SKM-1 (cell line): Measurements from ENCODE around the gene ANXA6.
"Not testable (repeated sequence)": the region's sequence is repeated elsewhere in the genome, so short reads cannot be mapped to it uniquely, and the experiment has no call there.

ENCODE experiments used
- DNase-seq: peaks from one replicate; lab custom pipeline; 2025; ENCODE audit not compliant: unreplicated experiment; lab: John Stamatoyannopoulos, UW

Gene ANXA6

DNA sequence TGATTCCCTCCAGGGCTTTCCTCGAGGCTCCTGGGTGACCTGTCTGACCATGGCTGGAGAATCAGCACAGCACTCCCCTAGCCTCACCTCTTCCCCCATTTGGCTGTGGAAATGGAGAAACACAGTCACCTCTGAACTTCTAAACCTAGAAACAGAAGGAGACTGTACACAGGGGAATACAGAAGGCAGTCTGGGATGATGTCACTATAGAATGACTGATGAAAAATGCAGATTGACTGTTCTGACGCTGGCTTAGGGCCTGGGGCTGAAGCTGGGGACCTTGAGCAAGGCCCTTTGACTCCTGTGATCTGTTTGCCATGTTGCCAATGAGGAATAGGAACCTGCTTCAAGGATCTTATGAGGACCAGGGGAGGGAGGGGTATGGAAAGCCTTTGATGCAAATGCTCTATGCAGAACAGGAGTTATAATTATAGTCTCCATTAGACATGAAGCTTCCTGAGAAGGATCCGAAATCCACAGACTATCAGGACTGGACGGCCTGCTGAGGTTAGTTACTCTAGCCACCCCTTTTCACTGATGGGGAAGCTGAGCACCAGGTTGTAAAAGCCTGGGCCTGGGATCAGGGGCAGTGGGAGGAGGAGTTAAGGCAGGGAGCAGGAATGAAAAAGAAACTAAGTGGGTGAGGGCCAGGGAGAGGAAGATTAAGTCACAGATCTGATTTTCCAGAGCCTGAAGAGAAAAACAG lies 24.4 kb upstream of the ANXA6 start:
- DNase-seq: no peak

- no peak for DNase-seq
These were observed 22.7 kb upstream of the ANXA6 start for GRCh38 chr5:151180291-151180690.

GRCh38 chr5:151179489-151179840 lies 21.9 kb upstream of the ANXA6 start:
- DNase-seq: no peak

GRCh38 chr5:151178777-151179488 lies 21.4 kb upstream of the ANXA6 start:
- DNase-seq: no peak

GRCh38 chr5:151178372-151178771 lies 20.8 kb upstream of the ANXA6 start:
- no peak for DNase-seq

- DNase-seq: not testable (repeated sequence)
These were observed 18.7 kb upstream of the ANXA6 start for GRCh38 chr5:151176268-151176667.

DNA sequence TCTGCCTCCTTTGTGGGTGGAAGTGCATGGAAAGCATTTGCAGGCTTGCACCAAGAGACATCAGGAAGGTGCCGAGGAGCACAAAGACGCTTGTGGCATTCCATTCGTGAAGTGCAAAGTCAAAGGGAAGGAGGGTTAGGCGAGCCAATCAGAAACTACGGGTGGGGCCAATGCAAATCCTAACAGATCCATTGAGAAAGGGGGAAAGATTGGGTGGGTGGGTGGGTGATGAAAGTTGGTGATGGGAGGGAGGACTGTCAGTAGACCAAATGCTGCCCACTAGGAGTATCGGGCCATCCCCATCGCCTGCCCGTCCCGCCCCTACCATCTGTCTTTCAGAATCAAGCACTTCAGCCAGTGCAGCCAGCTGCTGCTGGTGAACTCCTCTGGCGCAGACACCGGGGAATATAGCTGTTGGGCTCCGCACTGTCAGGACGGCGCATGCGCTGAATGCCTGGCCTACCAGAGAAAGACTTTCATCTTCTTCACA lies 17.1 kb upstream of the ANXA6 start:
- no peak for DNase-seq

- no peak for DNase-seq
These were observed 16.4 kb upstream of the ANXA6 start for GRCh38 chr5:151173711-151174611.

- DNase-seq: peak; percentile 28
These were observed 13.9 kb upstream of the ANXA6 start for GRCh38 chr5:151171529-151171928.

DNA sequence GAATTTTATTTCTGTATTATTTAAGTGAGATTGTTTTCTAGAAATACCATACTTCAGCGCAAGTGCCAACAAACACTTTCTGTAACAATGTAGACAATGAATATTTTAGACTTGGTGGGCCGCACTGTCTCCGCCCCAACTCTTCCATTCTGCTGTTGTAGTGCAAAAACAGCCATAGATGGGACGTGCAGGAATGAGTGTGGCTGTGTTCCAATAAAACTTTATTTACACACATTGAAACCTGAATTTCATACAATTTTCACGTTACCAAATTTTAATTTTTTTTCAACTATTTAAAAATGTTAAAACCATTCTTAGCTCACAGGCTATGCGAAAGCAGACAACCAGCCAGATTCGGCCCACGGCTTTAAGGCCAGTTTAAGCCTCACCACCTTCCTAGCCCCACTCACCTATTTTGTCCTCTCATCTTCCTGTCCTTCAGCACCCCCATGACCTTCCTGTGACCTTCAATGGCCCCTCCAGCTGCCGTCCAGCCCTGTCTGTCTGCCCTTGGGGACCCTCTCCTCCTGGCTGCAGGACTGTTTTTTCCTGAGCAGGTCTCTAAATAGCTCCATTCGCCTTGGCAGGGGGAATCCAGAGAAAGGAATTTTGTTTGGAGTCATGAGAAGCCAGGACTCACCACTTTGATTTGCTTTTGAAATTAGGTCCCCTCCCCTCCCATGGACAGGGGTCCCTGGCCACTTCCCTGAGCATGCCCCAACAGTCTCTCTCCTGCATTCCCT lies 11.2 kb upstream of the ANXA6 start:
- no peak for DNase-seq

GRCh38 chr5:151167022-151167421 lies 9.4 kb upstream of the ANXA6 start:
- no peak for DNase-seq

DNA sequence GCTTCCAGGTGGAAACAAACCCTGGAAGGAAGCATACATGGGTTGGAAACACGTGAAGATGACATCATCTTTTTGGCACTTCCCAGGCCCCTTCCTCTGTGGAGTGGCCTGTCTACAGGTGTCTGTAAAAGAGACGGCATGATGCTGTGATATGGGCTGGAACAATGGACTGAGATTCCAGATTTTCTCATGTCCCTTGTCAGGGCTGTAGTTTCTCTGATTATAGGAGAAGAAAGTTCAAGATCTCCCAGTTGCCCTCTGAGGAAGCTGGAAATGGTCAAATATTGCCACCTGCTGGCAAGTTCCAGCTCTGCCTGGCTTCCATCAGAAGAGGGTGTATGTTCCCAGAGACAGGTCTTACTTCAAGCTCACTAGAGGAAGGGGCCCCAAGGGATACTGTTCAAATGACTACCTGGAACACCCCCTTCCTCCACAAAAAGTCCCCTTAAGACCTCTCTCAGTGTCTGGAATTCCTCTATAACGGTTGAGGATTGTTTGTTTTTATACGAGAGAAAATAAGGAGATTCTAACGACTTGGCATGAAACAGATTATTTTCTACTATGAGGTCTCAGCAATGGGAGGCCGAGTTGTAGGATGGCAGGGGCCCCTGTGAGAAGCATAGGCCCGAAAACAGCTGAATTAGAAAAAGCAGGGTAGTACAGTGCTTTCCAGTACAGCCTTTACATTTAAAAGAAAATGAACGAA lies 7.3 kb upstream of the ANXA6 start:
- peak; percentile 79 for DNase-seq

GRCh38 chr5:151162776-151163175 lies 5.2 kb upstream of the ANXA6 start:
- no peak for DNase-seq

- DNase-seq: no peak
These were observed 2.2 kb upstream of the ANXA6 start for GRCh38 chr5:151159649-151160373.

- no peak for DNase-seq
These were observed 695 bp upstream of the ANXA6 start for GRCh38 chr5:151158287-151158661.

DNA sequence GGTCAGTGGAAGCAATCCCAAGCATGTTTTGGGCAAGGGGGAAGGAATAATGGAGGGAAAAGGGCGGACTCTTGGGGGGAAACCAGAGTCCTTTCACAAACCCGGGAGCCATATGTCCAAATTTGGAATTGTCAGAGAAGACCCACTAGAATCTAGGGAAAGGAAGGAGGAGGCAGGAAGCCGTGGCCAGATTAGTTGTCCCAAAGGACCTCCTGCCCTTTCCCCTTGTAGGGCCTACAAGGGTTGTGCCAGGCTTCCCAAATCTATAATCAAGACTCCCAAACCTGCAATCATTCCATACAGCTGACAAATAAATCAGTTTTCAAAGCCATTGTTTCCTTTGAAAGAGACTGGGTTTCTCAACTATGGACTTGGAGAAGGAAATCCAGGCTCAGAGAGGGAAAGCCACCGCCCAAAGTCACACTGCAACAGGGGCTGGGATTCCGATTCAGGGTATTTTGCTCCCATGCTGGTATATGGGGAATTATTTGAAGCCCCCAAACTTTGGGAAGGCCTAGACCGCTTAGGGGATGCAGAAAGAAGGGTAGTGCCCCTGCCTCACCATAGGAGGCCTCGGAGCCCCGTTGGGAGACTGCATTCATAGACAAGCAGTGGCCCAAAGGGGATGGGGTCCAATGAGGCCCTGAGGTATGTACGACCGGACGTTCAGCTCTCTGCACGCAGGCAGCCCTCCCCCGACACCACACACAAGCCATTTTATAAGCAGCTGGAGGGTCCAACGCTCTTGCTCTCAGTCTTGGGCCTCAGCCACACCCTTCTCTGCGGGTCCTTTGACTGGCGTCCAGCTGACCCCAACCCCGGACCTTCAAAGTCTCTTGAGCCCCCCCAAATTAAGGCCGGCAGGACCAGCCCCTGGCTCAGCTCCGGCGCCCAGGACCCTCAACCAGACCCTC lies 815 bp downstream of the ANXA6 start:
- DNase-seq: no peak

DNA sequence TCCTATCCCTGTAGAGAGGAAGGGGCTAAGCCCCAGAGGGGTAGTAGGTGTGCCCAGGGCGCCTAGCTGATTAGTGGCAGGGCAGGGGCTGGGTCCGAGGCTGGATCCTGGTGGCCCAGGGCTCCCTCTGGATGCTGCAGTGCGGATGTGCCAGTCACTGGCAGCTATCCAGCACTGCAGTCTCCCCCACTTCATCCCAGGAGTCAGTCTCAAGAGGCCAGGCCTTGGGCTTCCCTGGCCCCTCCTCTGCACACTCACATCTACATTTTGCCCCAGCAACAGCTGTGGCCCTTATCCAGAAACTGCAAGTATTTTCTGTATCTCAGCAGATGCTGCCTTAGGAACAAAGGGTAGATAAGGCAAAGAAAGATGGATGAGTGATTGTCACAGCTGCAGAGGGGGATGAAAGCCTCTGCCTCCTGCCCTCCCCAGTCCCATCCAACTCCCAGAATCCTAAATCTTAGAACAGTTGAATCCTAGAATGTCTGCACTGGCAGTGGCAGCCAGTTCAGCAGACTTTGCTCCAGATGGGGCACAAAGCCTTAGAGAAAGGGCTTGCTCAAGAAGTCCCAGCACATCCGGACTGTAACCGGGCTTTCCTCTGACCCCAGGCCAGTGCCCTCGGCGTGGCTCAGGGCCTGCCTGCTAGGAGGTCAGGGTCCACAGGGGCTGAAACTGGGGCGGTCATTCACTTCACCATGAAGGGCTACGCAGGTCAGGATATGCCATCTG lies 1.6 kb downstream of the ANXA6 start:
- DNase-seq: no peak
